ENCODE data around the gene UCHL3. TPM values are rescaled to one million over a fixed set of nuclear protein-coding genes. Genes with fewer than 3 reads are reported as not detected.

The UCHL3 gene
- 10 to 100 TPM; 19.3 to 23.1 (median 22.7) TPM for total RNA-seq
- total RNA-seq (2013), result 43.4 TPM

DNA sequence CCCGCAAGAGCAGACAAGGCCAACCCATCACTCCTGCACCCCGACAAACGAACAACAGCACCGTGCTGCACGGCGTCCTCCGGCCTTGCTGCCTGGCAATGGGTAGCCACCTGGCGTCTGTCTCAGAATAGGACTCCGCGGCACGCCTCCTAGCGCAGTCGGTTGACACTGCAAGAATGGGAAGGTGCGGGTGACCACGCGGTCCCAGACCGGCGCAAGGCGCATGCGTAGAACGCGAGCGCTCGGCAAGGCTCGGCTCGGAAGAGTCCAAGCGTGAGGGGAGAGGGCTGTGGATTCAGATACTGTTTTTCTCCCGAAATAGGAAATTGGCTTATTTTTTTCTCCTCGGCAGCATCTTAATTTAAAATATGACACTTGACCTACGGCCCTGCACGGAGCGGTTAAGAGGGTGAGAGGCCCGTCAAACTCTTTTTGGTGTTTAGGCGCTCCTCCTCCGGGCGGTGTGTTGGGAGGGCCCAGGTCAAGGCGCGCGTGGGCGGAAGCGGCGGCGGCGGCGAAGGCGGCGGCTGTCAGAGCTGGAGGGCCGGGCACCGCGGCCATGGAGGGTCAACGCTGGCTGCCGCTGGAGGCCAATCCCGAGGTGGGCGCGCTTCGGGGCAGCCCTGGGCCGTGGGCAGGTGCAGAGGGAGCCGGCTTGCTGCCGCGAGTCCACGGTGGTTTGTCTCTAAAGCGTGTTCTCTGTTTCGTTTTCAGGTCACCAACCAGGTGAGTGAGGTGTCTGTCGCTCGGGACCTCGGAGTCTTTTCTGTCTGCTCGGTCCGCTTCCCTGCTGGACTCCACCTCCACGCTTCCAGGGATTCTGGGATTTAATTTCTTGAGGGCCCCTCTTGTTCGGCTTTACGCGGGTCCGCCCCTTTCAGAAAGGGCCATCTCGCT lies at the start of gene UCHL3:
TSS of gene UCHL3 (plus strand) at position 530 of the 897 bp plus-strand sequence. CDS start at position 560, 30 bp downstream.
- no peaks in the 10 kb centered on the region for H3K36me3 Mint-ChIP-seq
- H3K27ac Mint-ChIP-seq, result peak within 1 kb of the TSS; percentile 92 to 93
- TF ChIP-seq, protein P1, sequence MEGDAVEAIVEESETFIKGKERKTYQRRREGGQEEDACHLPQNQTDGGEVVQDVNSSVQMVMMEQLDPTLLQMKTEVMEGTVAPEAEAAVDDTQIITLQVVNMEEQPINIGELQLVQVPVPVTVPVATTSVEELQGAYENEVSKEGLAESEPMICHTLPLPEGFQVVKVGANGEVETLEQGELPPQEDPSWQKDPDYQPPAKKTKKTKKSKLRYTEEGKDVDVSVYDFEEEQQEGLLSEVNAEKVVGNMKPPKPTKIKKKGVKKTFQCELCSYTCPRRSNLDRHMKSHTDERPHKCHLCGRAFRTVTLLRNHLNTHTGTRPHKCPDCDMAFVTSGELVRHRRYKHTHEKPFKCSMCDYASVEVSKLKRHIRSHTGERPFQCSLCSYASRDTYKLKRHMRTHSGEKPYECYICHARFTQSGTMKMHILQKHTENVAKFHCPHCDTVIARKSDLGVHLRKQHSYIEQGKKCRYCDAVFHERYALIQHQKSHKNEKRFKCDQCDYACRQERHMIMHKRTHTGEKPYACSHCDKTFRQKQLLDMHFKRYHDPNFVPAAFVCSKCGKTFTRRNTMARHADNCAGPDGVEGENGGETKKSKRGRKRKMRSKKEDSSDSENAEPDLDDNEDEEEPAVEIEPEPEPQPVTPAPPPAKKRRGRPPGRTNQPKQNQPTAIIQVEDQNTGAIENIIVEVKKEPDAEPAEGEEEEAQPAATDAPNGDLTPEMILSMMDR (IDR thresholded peaks at IDR 0.05), result peak; percentile 86
- intact Hi-C loops (cut with micrococcal nuclease), result loop anchor here (1.0 to 5.0 kb wide), 4 partner anchors 12 to 177 kb away; partner anchors contain the start of genes COMMD6 and TBC1D4
- H3K4me3 Mint-ChIP-seq, result peak within 1 kb of the TSS; percentile 96
- no peaks in the 10 kb centered on the region for H3K9me3 Mint-ChIP-seq
- ATAC-seq (peak; percentile 92 to 98 (median 92)), DNase-seq (peak; percentile 97 to 99)
- Histone ChIP-seq H3K27ac (ENCODE audit: low read length) (peak within 1 kb of the TSS; percentile 87), H3K9me3 (ENCODE audit: control insufficient read depth, insufficient read depth, low read length) (no peaks in the 10 kb centered on the region), H3K27me3 (ENCODE audit: control insufficient read depth, insufficient read depth, low read length) (no peaks in the 10 kb centered on the region), H3K4me3 (ENCODE audit: low read length) (peak within 1 kb of the TSS; percentile 92), H3K4me1 (ENCODE audit: control insufficient read depth, insufficient read depth, low read length) (peaks cover 11% of the 10 kb centered on the region), H3K36me3 (ENCODE audit: control insufficient read depth, insufficient read depth, low read length) (no peaks in the 10 kb centered on the region)
- no peaks in the 10 kb centered on the region for H3K27me3 Mint-ChIP-seq (ENCODE audit: low read depth in 2 of 2)
- peaks cover 41 to 46% of the 10 kb centered on the region in 2 donors for H3K4me1 Mint-ChIP-seq
- under 1% methylated on average over 74 of the region's 74 CpGs for WGBS (ENCODE audit: insufficient coverage)

DNA sequence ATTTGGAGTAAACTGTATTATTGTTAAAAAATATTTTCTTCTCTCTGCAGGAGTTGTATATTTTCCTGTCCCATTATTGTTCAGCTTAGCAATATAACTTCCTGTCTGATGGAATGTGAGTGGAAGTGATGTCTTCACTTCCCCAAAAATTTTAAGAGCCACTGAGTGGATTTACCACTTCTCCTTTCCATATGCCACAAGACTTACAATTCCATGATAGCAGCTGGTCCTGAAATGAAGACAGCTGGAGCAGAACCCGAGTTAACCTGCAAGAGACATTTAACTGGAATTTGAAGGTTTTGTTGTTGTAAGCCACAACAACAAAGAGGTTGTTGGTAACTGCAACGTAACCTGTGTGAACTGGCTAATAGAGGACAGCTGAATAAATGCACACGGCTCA lies 44.3 kb upstream of the UCHL3 start:
- Mint-ChIP-seq H3K27me3 (ENCODE audit: low read depth in 2 of 2) (no peaks in the 10 kb centered on the region), H3K4me1 (no peaks in the 10 kb centered on the region), H3K9me3 (no peaks in the 10 kb centered on the region), H3K36me3 (no peaks in the 10 kb centered on the region), H3K27ac (no peak overlapping the region), H3K4me3 (no peak overlapping the region)
- Histone ChIP-seq H3K36me3 (ENCODE audit: control insufficient read depth, insufficient read depth, low read length) (no peaks in the 10 kb centered on the region), H3K9me3 (ENCODE audit: control insufficient read depth, insufficient read depth, low read length) (no peaks in the 10 kb centered on the region), H3K27me3 (ENCODE audit: control insufficient read depth, insufficient read depth, low read length) (no peaks in the 10 kb centered on the region), H3K4me1 (ENCODE audit: control insufficient read depth, insufficient read depth, low read length) (no peaks in the 10 kb centered on the region), H3K27ac (ENCODE audit: low read length) (no peak overlapping the region), H3K4me3 (ENCODE audit: low read length) (no peak overlapping the region)
- TF ChIP-seq, protein P1 (IDR thresholded peaks at IDR 0.05), result no peak
- no peak for DNase-seq
- WGBS (ENCODE audit: insufficient coverage), result 44% methylated on average over 2 of the region's 3 CpGs
- ATAC-seq, result no peak
- intact Hi-C loops (cut with micrococcal nuclease), result no loop called here

DNA sequence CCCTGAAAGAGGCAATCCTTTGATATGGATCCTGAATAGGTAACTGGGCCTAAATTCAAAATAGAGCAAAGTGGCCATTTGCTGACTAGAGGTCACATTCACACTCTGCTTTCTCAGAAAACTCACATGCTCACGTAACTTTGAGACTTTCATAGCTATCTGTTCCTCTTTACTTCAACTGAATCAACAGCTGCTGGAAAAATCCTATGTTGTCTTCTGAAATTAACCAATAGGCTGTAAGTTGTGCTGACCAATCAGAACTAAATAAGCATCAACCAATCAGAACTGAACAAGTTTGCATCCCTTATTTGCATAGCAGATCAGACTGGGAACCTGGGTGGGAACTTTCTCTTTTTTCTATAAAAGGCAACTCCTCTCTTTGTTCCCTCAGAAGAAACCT lies 43.6 kb upstream of the UCHL3 start:
- no peak overlapping the region for H3K27ac ChIP-seq (ENCODE audit: low read length)
- Mint-ChIP-seq H3K27me3 (ENCODE audit: low read depth in 2 of 2) (no peaks in the 10 kb centered on the region), H3K4me3 (no peak overlapping the region), H3K36me3 (no peaks in the 10 kb centered on the region), H3K9me3 (no peaks in the 10 kb centered on the region), H3K27ac (no peak overlapping the region), H3K4me1 (no peaks in the 10 kb centered on the region)
- WGBS (ENCODE audit: insufficient coverage), result 81% methylated on average over 1 of the region's 1 CpG
- no peak overlapping the region for H3K4me3 ChIP-seq (ENCODE audit: low read length)
- H3K9me3 ChIP-seq (ENCODE audit: control insufficient read depth, insufficient read depth, low read length), result no peaks in the 10 kb centered on the region
- intact Hi-C loops (cut with micrococcal nuclease), result no loop called here
- no peaks in the 10 kb centered on the region for H3K36me3 ChIP-seq (ENCODE audit: control insufficient read depth, insufficient read depth, low read length)
- no peak for DNase-seq
- H3K4me1 ChIP-seq (ENCODE audit: control insufficient read depth, insufficient read depth, low read length), result no peaks in the 10 kb centered on the region
- H3K27me3 ChIP-seq (ENCODE audit: control insufficient read depth, insufficient read depth, low read length), result no peaks in the 10 kb centered on the region
- TF ChIP-seq, protein P1 (IDR thresholded peaks at IDR 0.05), result no peak
- no peak for ATAC-seq
